Epidermal melanocyte (primary cell): ENCODE results near the gene MCM5.
"Not testable (repeated sequence)": the region's sequence is repeated elsewhere in the genome, so short reads cannot be mapped to it uniquely, and the experiment has no call there.

ENCODE experiments used
- DNase-seq: peaks from one replicate; pipeline ENCODE4 v3.0.0; 2011; ENCODE audit warnings: low spot score; ENCODE audit not compliant: insufficient read length

The MCM5 gene

GRCh38 chr22:35399678-35400500 lies at the start of gene MCM5:
Gene MCM5, plus strand, starts transcription at chr22:35400140. Its CDS starts 299 bp downstream, at chr22:35400439.
- peak; percentile 99 for DNase-seq

DNA sequence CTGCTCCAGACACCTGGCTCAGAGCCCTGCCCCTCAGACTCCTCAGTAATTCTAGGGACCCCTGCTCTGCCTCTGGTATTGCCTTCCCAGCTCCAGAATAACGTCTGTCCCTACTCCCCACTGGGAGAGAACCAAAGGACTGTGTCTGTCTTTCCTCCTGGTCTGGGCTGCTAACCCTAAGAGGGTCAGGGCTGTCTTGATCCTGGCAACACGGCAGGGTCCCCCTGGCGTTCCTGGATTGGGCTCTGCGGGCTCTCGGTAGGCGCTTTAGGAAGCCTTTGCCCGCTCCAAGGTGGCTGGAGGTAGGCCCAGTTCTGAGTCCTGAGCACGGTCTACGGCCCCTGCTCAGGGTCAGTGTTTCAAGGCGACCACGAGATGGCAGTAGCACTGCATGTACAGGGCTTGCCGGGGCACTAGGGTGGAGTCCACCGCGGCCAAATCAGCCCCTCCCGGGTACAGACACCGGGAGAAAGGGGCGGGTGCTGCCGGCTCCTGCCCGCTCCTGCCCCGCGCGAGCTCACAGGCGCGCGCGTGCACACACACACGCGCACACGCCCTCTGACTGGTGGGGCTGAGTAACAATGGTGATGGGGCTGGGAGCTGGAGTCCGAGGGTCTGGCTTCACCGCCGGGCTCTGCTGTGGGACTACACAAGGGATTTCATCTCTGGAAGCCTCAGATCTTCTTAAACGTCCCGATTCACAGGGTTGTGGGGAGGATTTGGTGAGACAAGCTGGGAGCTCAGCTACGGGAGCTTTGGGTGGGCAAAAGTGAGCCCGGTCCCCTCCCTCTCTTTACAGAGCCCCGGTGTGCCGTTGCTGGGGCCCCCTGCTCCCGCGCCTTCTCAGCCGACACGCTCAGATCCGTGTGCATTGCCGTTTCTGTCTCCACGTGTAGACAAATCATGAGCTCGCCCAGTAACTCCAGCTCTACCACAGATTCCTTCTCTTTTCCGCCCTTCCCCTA lies 49.1 kb upstream of the MCM5 start:
- DNase-seq = peak; percentile 91

DNA sequence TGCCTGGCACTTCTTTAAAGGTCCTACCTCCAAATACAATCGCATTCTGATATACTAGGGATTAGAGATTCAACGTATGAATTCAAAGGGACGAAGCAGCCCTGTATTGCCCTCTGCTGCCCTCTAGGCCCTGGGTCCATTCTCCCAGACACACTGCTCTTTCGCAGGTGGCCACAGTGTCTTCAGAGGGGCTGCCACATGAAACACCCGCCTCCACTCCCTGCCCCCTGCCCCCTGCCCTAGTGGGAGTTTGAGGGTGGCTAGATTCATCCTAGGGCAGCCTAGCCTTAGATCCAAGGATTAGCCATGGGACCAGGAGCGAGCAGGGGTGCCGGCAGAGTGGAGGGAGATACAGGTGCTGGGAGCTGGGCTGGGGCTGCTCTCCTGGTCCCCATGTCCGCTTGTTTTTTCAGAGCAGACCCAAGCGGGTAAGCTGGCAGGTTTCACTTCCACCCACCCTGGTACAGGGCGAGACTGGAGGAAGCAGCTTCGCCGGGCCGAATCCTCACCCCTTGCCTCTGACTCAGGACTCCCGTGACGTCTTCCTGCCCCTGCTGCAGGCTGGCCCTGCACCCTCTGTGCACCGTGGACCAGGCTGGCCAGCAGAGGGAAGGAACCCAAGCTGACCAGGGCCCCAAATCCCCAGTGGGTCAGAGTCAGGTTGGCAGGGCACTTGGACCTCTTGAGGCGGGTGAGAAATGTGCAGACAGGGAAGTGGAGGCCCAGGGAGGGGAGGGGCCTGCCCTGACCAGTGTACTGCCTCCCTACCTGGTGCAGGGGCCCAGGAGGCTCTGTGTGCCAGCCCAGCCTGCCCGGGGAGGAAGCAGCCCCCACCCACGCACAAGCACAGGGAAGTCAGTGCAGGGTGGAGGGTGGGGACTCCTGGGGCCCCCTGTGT lies 47.5 kb upstream of the MCM5 start:
- DNase-seq = no peak

DNA sequence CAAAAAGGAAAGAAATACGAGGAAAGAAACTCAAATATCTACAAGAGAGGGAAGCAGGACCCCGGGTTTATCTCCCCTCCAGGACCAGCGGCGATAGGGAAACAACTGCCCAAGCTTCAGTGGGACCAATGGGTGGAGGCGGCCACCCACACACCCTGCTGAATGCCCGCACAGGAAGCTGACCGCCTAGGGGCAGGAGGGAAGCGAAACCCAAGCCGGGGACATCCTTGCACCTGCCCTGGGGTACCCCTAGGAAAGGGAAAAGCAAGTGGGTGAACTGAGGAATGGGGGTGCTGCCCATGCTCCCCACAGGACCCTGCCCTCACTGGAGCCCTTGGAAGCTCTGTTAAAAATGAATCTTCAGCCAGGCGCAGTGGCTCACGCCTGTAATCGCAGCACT lies 46.6 kb upstream of the MCM5 start:
- DNase-seq = no peak

- no peak for DNase-seq
Observed at GRCh38 chr22:35354068-35354467, 45.9 kb upstream of the MCM5 start.

DNA sequence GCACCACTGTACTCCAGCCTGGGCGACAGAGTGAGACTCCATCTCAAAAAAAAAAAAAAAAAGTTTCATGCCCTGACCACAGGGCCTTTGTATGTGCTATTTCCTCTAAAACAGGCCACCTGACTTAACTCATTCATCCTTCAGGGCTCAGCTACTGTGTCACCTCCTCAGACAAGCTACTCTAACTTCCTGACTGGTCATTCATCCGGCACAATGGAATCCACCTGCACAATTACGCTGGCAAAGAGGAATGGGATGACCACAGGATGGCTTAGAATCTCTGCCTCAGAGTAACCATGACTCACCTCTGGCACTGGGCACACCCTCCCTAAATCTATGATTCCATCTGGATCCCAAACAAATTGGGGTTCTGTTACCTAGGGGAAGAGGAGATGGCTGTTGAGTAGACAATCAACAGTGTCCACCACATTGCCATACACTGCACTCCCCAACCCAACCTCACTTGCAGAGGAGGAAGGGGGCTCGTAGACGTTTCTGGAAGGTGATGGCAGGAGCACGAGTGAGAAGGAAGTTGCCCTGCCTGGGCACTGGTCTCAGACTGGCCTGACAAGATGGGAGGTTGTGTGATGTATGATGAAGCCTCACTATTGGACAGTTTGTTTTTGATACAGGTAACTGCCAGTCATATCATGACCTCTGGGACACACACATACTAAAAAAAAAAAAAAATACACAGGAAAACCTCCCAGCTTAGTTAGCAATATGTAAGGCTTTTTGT lies 41.9 kb upstream of the MCM5 start:
- no peak for DNase-seq

DNA sequence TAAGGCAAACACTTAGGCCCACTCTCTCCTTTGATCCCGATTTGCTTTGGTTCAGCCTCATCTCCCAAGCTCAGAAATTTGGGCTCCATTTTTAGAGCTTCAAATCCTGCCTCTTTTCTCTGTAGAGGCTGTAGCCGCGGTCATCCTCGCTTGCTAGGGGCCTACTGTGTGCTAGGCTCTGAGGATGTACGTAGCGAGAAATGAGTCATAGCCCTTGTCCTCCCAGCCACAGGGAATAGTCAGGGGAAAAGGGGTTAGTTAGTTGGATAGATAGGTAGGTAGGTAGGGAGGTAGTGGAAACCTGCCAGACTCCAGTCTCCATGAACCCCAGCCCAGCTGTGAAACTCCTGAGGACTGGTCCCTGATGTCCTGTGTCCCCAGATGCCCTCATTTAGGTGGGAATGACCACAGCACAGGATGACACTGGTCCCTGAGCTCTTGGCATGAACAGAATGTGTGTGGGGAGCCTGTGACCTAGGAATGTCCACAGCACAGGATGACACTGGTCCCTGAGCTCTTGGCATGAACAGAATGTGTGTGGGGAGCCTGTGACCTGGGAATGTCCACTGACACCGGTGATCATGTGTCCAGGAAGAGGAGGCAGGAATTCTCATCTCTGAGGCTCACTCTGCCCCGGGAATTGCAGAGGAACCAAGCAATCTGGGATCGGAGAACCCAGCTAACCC lies 40.4 kb upstream of the MCM5 start:
- no peak for DNase-seq

- DNase-seq = peak; percentile 12
Observed at GRCh38 chr22:35361001-35361558, 38.9 kb upstream of the MCM5 start.

GRCh38 chr22:35363566-35364086 lies 36.3 kb upstream of the MCM5 start:
- no peak for DNase-seq

- not testable (repeated sequence) for DNase-seq
Observed at GRCh38 chr22:35364230-35364629, 35.7 kb upstream of the MCM5 start.

DNA sequence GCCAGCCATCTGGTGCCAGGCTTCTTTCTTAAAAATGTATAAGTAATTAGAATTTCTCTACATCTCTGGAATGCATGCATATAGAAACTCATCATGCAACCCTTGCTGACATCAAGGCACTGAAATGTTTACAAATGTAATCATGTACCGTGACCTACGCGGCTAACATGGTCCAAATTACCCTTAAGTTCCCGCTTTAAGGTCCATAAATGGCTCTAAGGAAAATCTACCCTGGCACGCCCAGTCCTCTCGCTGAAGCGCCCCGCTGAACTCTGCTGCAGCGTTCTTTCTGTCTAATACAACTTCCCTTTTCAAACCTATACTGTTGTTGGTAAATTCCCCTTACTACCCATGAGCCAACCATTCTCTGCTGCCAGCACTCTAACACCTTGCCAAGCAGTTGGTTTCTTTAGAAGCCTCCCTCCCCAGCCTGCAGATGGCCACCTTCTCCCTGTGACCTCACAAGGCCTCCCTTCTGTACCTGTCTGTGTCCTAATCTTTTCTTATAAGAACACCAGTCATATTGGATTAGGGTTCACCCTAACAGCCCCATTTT lies 32.5 kb upstream of the MCM5 start:
- no peak for DNase-seq

GRCh38 chr22:35368386-35368785 lies 31.6 kb upstream of the MCM5 start:
- DNase-seq = no peak

DNA sequence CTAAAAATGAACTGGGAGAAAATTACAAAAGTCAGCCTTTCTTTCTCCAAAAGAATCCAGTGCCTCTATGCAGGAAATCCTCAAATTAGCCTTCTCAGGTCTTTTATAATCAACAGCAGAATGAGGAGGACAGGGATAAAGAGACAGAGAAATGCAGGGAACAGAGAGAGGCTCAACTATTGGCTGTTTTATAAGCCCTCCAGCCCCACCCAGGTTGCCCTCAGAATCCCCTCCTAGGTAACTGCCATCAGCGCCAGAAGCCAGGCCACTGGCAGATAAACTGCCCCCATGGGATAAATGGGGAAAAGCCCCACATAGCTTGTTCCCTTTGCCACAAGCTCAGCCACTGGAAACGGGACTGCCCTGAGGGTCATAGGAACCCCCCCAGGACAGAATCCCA lies 29.9 kb upstream of the MCM5 start:
- no peak for DNase-seq

DNA sequence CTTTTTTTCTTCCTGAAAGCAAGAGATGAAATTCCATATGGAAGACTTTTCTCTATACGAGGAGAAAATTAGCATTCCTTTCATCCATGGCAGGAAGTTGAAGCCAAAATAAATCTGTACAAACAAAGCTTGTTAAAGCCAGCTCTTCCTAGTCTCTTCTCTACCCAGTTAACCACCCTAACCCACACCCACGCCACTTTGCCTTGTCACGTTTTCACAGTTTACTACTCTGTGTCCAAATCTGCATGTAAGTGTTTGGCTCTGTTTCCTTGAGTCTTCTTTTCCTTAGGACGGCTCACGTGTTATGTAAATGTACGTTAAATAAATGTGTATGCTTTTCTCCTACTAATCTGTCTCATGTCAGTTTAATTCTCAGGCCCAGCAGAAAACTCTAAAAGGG lies 26.2 kb upstream of the MCM5 start:
- no peak for DNase-seq

GRCh38 chr22:35375031-35375430 lies 24.9 kb upstream of the MCM5 start:
- no peak for DNase-seq

DNA sequence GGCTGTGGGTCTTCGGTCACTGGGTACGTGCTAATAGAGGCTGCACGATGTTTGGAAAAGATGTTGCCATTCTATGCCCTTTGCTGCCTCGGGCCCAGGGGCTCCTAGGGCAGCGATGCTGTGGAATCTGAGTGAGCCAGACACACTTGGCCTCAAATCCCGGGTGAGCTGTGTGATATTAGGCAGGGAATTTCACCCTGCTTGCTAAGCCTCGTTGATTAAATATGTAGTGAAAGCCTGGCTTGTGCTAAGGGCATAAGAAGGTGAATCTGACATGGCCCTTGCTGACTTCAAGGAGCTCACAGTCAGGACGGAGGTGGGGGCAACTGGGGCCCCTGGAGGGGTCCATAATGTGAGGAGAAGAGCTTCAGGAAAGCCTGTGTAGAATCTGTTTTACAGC lies 24.4 kb upstream of the MCM5 start:
- DNase-seq = no peak

GRCh38 chr22:35376728-35377472 lies 23.0 kb upstream of the MCM5 start:
- DNase-seq = peak; percentile 84

DNA sequence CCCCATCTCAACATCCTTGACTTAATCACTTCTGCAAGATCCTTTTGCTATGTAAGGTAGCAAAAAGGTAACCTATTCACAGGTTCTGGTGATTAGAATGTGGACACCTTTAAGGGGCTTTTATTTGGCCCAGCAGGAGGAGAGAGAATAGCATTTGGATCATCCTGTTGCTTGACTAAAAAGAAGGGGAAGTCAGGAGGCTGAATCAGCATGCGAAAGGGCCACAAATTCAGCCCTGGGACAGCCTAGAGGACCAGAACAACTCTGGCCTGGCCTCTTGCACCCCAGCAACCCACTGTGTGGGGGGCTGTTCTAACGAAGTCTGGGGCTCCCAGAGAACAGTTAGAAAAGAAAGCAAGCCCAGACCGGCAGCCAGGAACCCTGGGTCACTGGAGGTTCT lies 22.2 kb upstream of the MCM5 start:
- DNase-seq = no peak
